Loucy (cell line): ENCODE data around the gene MBD5.

Source experiments
- H2AFZ ChIP-seq: fragments of 200-600 bp; sonication (generic); 2 replicates; pipeline ENCODE4 v1.6.0; 2016; ENCODE audit warnings: antibody characterized with exemption, mild to moderate bottlenecking, low read length, moderate library complexity
- H3F3A ChIP-seq: fragments of 200-600 bp; 2 replicates; pipeline ENCODE4 v1.6.0; 2016; ENCODE audit warnings: antibody characterized with exemption, low read depth, mild to moderate bottlenecking
- H3K27me3 ChIP-seq: fragments of 200-600 bp; sonication (generic); 2 replicates; pipeline ENCODE4 v1.6.1; 2014; ENCODE audit warnings: low read length, mild to moderate bottlenecking; ENCODE audit not compliant: insufficient read depth, poor library complexity, severe bottlenecking
- H3K36me3 ChIP-seq: fragments of 200-600 bp; sonication (generic); 2 replicates; pipeline ENCODE4 v1.6.1; 2016; ENCODE audit warnings: low read length; ENCODE audit not compliant: insufficient read depth
- H3K4me1 ChIP-seq: fragments of 200-600 bp; sonication (generic); 2 replicates; pipeline ENCODE4 v1.5.1; 2014; ENCODE audit warnings: low read length, mild to moderate bottlenecking; ENCODE audit not compliant: insufficient read depth, poor library complexity, severe bottlenecking
- H3K4me2 ChIP-seq: fragments of 200-600 bp; sonication (generic); 2 replicates; pipeline ENCODE4 v1.6.0; 2014; ENCODE audit warnings: antibody characterized with exemption, low read length, low read depth, mild to moderate bottlenecking; ENCODE audit not compliant: poor library complexity, severe bottlenecking
- H3K4me3 ChIP-seq: fragments of 200-600 bp; sonication (generic); 2 replicates; pipeline ENCODE4 v1.5.1; 2014; ENCODE audit warnings: low read length, mild to moderate bottlenecking, mixed read lengths; ENCODE audit not compliant: poor library complexity, severe bottlenecking
- H3K79me2 ChIP-seq: fragments of 200-600 bp; sonication (generic); 2 replicates; pipeline ENCODE4 v1.6.1; 2014; ENCODE audit warnings: low read length; ENCODE audit not compliant: insufficient read depth
- H3K9ac ChIP-seq: fragments of 200-600 bp; sonication (generic); 2 replicates; pipeline ENCODE4 v1.6.0; 2014; ENCODE audit warnings: mild to moderate bottlenecking, low read depth, low read length, moderate library complexity; ENCODE audit not compliant: poor library complexity, severe bottlenecking
- H3K9me2 ChIP-seq: fragments of 200-600 bp; sonication (generic); replicated peaks from 2 replicates; pipeline ENCODE4 v1.6.1; 2016; ENCODE audit warnings: low read depth, low read length, mixed read lengths
- H3K9me3 ChIP-seq: fragments of 200-600 bp; sonication (generic); 2 replicates; pipeline ENCODE4 v1.6.1; 2014; ENCODE audit warnings: mild to moderate bottlenecking, antibody characterized with exemption, low read length, low read depth; ENCODE audit not compliant: insufficient read depth
- H4K20me1 ChIP-seq: fragments of 200-600 bp; sonication (generic); 2 replicates; pipeline ENCODE4 v1.6.0; 2014; ENCODE audit warnings: antibody characterized with exemption, low read length, mild to moderate bottlenecking; ENCODE audit not compliant: insufficient read depth, poor library complexity, severe bottlenecking
- EZH2phosphoT487 ChIP-seq: fragments of 200-600 bp; IDR thresholded peaks from 2 replicates; pipeline ENCODE4 v1.6.1; 2018; ENCODE audit warnings: antibody characterized with exemption, mild to moderate bottlenecking, moderate library complexity, borderline replicate concordance
- TF ChIP-seq, protein P1 (sequence below): fragments of 200-600 bp; sonication (generic); conservative IDR thresholded peaks from 2 replicates; pipeline ENCODE4 v1.5.1; 2014; ENCODE audit warnings: mild to moderate bottlenecking, antibody characterized with exemption, low read length

The MBD5 gene

DNA sequence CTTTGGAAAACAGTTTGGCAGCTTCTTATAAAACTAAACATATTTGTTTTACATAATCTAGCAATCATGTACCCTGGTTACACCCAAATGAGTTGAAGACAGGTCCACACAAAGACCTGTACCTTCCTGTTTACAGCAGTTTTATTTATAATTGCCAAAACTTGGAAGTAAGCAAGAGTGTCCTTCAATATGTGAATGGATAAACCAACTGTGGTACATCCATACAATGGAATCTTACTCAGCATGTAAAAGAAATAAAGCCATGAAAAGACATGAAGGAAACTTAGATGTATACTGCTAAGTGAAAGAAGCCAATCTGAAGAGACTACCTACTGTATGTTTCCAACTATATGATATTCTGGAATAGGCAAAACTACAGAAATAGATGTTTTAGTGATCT, 24.1 kb upstream of the MBD5 start:
- Histone ChIP-seq H3K9ac (no peak overlapping the region), H3F3A (no peaks in the 10 kb centered on the region), H3K9me2 (no peaks in the 10 kb centered on the region), H3K27me3 (no peaks in the 10 kb centered on the region), H3K4me2 (no peak overlapping the region), H3K4me3 (no peak overlapping the region), H4K20me1 (peaks cover 5% of the 10 kb centered on the region), H2AFZ (no peak overlapping the region), H3K36me3 (peaks cover 6% of the 10 kb centered on the region; the same call in 1 of the 2 replicates), H3K9me3 (no peaks in the 10 kb centered on the region; the same call in 1 of the 2 replicates), H3K79me2 (peaks cover 84% of the 10 kb centered on the region), H3K4me1 (no peaks in the 10 kb centered on the region)
- TF ChIP-seq, protein P1, sequence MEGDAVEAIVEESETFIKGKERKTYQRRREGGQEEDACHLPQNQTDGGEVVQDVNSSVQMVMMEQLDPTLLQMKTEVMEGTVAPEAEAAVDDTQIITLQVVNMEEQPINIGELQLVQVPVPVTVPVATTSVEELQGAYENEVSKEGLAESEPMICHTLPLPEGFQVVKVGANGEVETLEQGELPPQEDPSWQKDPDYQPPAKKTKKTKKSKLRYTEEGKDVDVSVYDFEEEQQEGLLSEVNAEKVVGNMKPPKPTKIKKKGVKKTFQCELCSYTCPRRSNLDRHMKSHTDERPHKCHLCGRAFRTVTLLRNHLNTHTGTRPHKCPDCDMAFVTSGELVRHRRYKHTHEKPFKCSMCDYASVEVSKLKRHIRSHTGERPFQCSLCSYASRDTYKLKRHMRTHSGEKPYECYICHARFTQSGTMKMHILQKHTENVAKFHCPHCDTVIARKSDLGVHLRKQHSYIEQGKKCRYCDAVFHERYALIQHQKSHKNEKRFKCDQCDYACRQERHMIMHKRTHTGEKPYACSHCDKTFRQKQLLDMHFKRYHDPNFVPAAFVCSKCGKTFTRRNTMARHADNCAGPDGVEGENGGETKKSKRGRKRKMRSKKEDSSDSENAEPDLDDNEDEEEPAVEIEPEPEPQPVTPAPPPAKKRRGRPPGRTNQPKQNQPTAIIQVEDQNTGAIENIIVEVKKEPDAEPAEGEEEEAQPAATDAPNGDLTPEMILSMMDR: no peak

DNA sequence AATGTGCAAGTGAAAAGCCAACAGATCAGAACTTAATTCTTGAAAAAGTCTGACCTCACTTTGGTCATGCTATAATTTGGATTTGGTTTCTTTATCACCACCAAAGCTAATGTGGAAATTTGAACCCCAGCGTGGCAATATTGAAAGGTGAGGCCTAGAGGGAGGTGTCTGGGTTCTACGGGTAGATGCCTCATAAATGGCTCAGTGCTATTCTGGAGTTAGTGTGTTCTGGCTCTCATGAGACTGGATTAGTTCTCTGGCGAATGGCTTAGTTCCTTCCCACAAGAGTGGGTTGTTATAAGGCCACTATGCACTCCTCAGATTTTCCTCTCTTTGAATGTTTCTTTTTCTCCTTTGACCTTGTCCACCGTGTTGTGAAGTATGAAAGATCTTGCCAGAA, 22.7 kb upstream of the MBD5 start:
- Histone ChIP-seq H3K9me2 (no peaks in the 10 kb centered on the region), H3K27me3 (no peaks in the 10 kb centered on the region), H3K4me1 (no peaks in the 10 kb centered on the region), H3K79me2 (peaks cover 82% of the 10 kb centered on the region), H3K9me3 (no peaks in the 10 kb centered on the region; the same call in 1 of the 2 replicates), H3K9ac (no peak overlapping the region), H2AFZ (no peak overlapping the region), H3K4me2 (no peak overlapping the region), H3K4me3 (no peak overlapping the region), H3F3A (no peaks in the 10 kb centered on the region), H3K36me3 (peaks cover 6% of the 10 kb centered on the region; the same call in 1 of the 2 replicates), H4K20me1 (peaks cover 5% of the 10 kb centered on the region)
- TF ChIP-seq EZH2phosphoT487: no peak
- TF ChIP-seq, protein P1: no peak

DNA sequence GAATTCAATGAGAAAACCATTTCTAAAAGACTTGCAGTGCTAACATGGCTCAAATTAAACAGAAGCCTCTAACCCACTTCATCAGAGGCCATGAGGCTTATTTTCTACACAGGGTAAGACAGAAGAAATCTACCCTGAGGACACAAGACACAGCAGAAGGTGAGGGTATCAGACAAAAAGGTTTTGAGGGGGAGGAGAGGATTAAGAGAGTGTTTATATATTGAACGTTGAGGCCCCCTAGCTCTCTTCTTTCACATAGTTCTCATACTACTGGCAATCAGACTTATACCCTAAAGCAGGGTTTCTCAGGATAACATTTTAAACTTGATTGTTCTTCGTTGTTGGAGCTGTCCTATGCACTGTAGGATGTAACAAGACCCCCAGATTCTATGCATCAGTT, 21.8 kb upstream of the MBD5 start:
- H2AFZ ChIP-seq: no peak overlapping the region
- H4K20me1 ChIP-seq: peaks cover 5% of the 10 kb centered on the region
- no peak for TF ChIP-seq EZH2phosphoT487
- TF ChIP-seq, protein P1: no peak
- H3F3A ChIP-seq: no peaks in the 10 kb centered on the region
- H3K36me3 ChIP-seq: peaks cover 6% of the 10 kb centered on the region; the same call in 1 of the 2 replicates
- H3K9ac ChIP-seq: no peak overlapping the region
- no peaks in the 10 kb centered on the region for H3K27me3 ChIP-seq
- H3K9me3 ChIP-seq: no peaks in the 10 kb centered on the region; the same call in 1 of the 2 replicates
- H3K9me2 ChIP-seq: no peaks in the 10 kb centered on the region
- peaks cover 83% of the 10 kb centered on the region for H3K79me2 ChIP-seq
- no peak overlapping the region for H3K4me2 ChIP-seq
- H3K4me1 ChIP-seq: peaks cover under 1% of the 10 kb centered on the region
- no peak overlapping the region for H3K4me3 ChIP-seq
